ENCODE results near the gene LCMT1. TPM values are rescaled to one million over a fixed set of nuclear protein-coding genes. Genes with fewer than 3 reads are reported as not detected.

LCMT1 gene
- total and polyA plus RNA-seq, 9 of the 15 experiments (the other 6 are each of a cell fraction or from before 2014, with no cell fraction given): 20.0 to 42.8 (median 32.3) TPM

DNA sequence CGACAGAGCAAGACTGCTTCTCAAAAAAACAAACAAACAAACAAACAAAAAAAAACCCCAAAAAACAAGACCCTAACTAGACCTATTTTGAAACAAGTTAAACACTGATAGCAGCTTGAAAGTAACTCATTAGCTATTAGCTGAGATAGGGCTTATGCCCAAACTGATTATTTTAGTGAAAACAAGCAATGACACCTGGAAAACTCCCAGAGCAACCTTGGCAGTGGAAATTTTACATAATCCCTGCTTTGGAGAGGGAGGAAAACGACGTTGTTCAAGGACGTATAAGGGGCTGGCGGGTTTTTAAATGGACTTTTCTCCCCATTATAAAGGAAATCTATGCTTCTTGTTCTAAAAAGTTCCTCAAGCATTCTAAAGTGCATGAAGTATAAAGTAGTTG is 59.8 kb downstream of the LCMT1 start:
- Histone ChIP-seq H2AFZ (ENCODE audit: low read depth, low read length) (no peak overlapping the region), H3K9me3 (replicated peaks; ENCODE audit: control insufficient read depth, insufficient read depth, low read depth, low read length) (no peaks in the 10 kb centered on the region), H3K27me3 (ENCODE audit: control insufficient read depth in 2 of 2, insufficient read depth in 2 of 2, low read length in 2 of 2) (no peaks in the 10 kb centered on the region), H3K9me1 (ENCODE audit: control insufficient read depth, insufficient read depth, low read length) (no peaks in the 10 kb centered on the region), H3K9ac (ENCODE audit: insufficient read depth in 1 of 2, low read depth in 2 of 2, low read length in 2 of 2) (no peak overlapping the region), H3K79me2 (ENCODE audit: control insufficient read depth, insufficient read depth, low read length) (no peaks in the 10 kb centered on the region), H3K4me1 (replicated peaks in 1 of 2; ENCODE audit: control insufficient read depth in 2 of 2, insufficient read depth in 2 of 2, low read length in 2 of 2) (no peaks in the 10 kb centered on the region), H3K4me3 (no peak overlapping the region), H3K4me2 (ENCODE audit: insufficient read depth, low read length) (no peak overlapping the region), H3K27ac (ENCODE audit: extremely low read depth, low read depth, low read length) (no peak overlapping the region), H4K20me1 (replicated peaks; ENCODE audit: control insufficient read depth, insufficient read depth, low read length) (no peaks in the 10 kb centered on the region), H3K36me3 (ENCODE audit: control insufficient read depth, insufficient read depth, low read length) (peaks cover 44% of the 10 kb centered on the region)
- DNase-seq (ENCODE audit: extremely low read depth in 1 of 4, low spot score in 3 of 4) (no peak), ATAC-seq (no peak), FAIRE-seq (no peak)
- BruUV-seq (replicated peaks): no TSS peak
- intact Hi-C loops (cut with micrococcal nuclease) (no loop called here), in situ Hi-C loops (cut with MboI) (no loop called here)
- CTCF ChIA-PET (ENCODE audit: low intra/inter-chr PET ratio): no interaction called here
- 79% methylated on average over 5 of the region's 5 CpGs for WGBS (ENCODE audit: insufficient coverage, low coverage, missing lambda C conversion rate)
- POLR2A ChIA-PET: interaction anchor here (0.6 kb wide), 2 partner anchors 252 to 612 kb away, joined by 3 to 7 read pairs; no protein-coding TSS in a partner anchor
- TF ChIP-seq ZNF217 (CRISPR knock-in tag; IDR thresholded peaks at IDR 0.05) (no peak), GABPA (tag; conservative IDR thresholded peaks at IDR 0.05; ENCODE audit: low read depth) (no peak), TCF15 (CRISPR knock-in tag; IDR thresholded peaks at IDR 0.05) (no peak), RERE (CRISPR knock-in tag; IDR thresholded peaks at IDR 0.05; ENCODE audit: borderline replicate concordance) (no peak), MEF2D (tag; conservative IDR thresholded peaks at IDR 0.05; ENCODE audit: low read depth) (no peak), ZNF764 (CRISPR knock-in tag; IDR thresholded peaks at IDR 0.05; ENCODE audit: low read depth) (no peak), STAT5B (CRISPR knock-in tag; IDR thresholded peaks at IDR 0.05) (no peak)
- TF ChIP-seq, protein P1, sequence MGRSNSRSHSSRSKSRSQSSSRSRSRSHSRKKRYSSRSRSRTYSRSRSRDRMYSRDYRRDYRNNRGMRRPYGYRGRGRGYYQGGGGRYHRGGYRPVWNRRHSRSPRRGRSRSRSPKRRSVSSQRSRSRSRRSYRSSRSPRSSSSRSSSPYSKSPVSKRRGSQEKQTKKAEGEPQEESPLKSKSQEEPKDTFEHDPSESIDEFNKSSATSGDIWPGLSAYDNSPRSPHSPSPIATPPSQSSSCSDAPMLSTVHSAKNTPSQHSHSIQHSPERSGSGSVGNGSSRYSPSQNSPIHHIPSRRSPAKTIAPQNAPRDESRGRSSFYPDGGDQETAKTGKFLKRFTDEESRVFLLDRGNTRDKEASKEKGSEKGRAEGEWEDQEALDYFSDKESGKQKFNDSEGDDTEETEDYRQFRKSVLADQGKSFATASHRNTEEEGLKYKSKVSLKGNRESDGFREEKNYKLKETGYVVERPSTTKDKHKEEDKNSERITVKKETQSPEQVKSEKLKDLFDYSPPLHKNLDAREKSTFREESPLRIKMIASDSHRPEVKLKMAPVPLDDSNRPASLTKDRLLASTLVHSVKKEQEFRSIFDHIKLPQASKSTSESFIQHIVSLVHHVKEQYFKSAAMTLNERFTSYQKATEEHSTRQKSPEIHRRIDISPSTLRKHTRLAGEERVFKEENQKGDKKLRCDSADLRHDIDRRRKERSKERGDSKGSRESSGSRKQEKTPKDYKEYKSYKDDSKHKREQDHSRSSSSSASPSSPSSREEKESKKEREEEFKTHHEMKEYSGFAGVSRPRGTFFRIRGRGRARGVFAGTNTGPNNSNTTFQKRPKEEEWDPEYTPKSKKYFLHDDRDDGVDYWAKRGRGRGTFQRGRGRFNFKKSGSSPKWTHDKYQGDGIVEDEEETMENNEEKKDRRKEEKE (IDR thresholded peaks at IDR 0.05; ENCODE audit: borderline replicate concordance in 1 of 2, control insufficient read depth in 1 of 2, low read depth in 2 of 2, low read length in 1 of 2): no peak
- TF ChIP-seq, protein P2, sequence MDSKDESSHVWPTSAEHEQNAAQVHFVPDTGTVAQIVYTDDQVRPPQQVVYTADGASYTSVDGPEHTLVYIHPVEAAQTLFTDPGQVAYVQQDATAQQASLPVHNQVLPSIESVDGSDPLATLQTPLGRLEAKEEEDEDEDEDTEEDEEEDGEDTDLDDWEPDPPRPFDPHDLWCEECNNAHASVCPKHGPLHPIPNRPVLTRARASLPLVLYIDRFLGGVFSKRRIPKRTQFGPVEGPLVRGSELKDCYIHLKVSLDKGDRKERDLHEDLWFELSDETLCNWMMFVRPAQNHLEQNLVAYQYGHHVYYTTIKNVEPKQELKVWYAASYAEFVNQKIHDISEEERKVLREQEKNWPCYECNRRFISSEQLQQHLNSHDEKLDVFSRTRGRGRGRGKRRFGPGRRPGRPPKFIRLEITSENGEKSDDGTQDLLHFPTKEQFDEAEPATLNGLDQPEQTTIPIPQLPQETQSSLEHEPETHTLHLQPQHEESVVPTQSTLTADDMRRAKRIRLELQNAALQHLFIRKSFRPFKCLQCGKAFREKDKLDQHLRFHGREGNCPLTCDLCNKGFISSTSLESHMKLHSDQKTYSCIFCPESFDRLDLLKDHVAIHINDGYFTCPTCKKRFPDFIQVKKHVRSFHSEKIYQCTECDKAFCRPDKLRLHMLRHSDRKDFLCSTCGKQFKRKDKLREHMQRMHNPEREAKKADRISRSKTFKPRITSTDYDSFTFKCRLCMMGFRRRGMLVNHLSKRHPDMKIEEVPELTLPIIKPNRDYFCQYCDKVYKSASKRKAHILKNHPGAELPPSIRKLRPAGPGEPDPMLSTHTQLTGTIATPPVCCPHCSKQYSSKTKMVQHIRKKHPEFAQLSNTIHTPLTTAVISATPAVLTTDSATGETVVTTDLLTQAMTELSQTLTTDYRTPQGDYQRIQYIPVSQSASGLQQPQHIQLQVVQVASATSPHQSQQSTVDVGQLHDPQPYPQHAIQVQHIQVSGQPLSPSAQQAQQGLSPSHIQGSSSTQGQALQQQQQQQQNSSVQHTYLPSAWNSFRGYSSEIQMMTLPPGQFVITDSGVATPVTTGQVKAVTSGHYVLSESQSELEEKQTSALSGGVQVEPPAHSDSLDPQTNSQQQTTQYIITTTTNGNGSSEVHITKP (IDR thresholded peaks at IDR 0.05; ENCODE audit: partially characterized antibody): no peak

All from K562 (cell line).